MCF 10A (cell line): ENCODE results near the gene CRADD. TPM values are rescaled to one million over a fixed set of nuclear protein-coding genes. Genes with fewer than 3 reads are reported as not detected.

ENCODE experiments used
- BruUV-seq: library from RNA; stranded (reverse); fragments of 400-500 nt; replicated peaks from 2 replicates; lab custom pipeline; 2021; lab: Mats Ljungman, UMichigan
- CTCF ChIA-PET: fragments of 300-600 bp; sonication (Branson Sonifier 250); formaldehyde crosslinking; extraction: SDS; loops from one replicate; lab custom pipeline; 2021; ENCODE audit warnings: antibody characterized with exemption, inconsistent platforms; lab: Yijun Ruan, JAX
- POLR2A ChIA-PET: fragments of 300-600, 350-650 bp; sonication (Branson Sonifier 250); formaldehyde crosslinking; extraction: SDS; loops from one replicate; lab custom pipeline; 2020; ENCODE audit warnings: antibody characterized with exemption, inconsistent platforms; lab: Yijun Ruan, JAX
- DNase-seq: peaks from one replicate; pipeline ENCODE4 v3.0.0-alpha.2; 2018; ENCODE audit not compliant: unreplicated experiment
- H3K27ac Mint-ChIP-seq: one replicate; pipeline ENCODE4 v1.8.0; 2022; ENCODE audit warnings: mild to moderate bottlenecking, low read depth, mixed read lengths; ENCODE audit not compliant: unreplicated experiment
- H3K27me3 Mint-ChIP-seq: one replicate; pipeline ENCODE4 v1.8.0; 2022; ENCODE audit warnings: mixed read lengths; ENCODE audit not compliant: insufficient read depth, unreplicated experiment
- H3K36me3 Mint-ChIP-seq: one replicate; pipeline ENCODE4 v1.8.0; 2022; ENCODE audit warnings: mild to moderate bottlenecking, moderate library complexity, mixed read lengths; ENCODE audit not compliant: insufficient read depth, unreplicated experiment
- H3K4me1 Mint-ChIP-seq: one replicate; pipeline ENCODE4 v1.8.0; 2022; ENCODE audit warnings: mixed read lengths; ENCODE audit not compliant: insufficient read depth, unreplicated experiment
- H3K4me3 Mint-ChIP-seq: one replicate; pipeline ENCODE4 v1.8.0; 2022; ENCODE audit warnings: mild to moderate bottlenecking, moderate library complexity, mixed read lengths; ENCODE audit not compliant: unreplicated experiment
- H3K9me3 Mint-ChIP-seq: one replicate; pipeline ENCODE4 v1.8.0; 2022; ENCODE audit warnings: mixed read lengths; ENCODE audit not compliant: unreplicated experiment
- intact Hi-C: fragments of 100-400 bp; cut with micrococcal nuclease; formaldehyde crosslinking; loops from 2 replicates; pipeline ENCODE4 v1.14.1; 2022
- total RNA-seq: library from RNA; stranded (reverse); gene quantifications from 2 replicates; pipeline ENCODE4 v1.2.3, GENCODE V29; 2022
- TF ChIP-seq, protein P1 (sequence below): fragments of 200-600 bp; IDR thresholded peaks from one replicate; pipeline ENCODE4 v1.8.0; 2022; ENCODE audit warnings: antibody characterized with exemption, mild to moderate bottlenecking; ENCODE audit not compliant: unreplicated experiment

Gene CRADD
- total RNA-seq, 1 experiment from 2014 or later = 15.4 TPM

DNA sequence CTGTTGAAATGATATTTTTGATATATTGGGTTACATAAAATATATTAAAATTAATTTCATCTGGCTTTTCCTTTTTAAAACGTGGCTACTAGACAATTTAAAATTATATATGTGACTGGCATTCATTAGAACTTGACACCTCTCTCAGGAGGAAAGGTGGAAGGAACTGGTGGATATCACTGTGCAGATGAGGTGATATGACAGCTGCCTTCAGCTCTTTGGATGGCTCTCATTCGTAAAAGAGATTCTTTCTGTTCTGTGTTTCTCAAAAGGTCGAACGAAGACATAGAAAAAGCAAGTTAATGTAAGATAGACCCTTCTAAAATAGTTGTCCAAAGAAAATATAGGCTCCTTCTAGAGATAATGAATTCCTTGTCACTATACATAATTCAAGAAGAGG, 36.6 kb downstream of the CRADD start:
- Mint-ChIP-seq H3K9me3 (no peaks in the 10 kb centered on the region), H3K27ac (no peak overlapping the region), H3K36me3 (no peaks in the 10 kb centered on the region), H3K4me1 (no peaks in the 10 kb centered on the region), H3K4me3 (no peak overlapping the region), H3K27me3 (no peaks in the 10 kb centered on the region)
- BruUV-seq = no TSS peak
- POLR2A ChIA-PET = interaction anchor here (1.2 to 1.3 kb wide), 2 partner anchors 15 to 16 kb away, joined by 3 read pairs; no protein-coding TSS in a partner anchor
- no peak for DNase-seq
- TF ChIP-seq, protein P1, sequence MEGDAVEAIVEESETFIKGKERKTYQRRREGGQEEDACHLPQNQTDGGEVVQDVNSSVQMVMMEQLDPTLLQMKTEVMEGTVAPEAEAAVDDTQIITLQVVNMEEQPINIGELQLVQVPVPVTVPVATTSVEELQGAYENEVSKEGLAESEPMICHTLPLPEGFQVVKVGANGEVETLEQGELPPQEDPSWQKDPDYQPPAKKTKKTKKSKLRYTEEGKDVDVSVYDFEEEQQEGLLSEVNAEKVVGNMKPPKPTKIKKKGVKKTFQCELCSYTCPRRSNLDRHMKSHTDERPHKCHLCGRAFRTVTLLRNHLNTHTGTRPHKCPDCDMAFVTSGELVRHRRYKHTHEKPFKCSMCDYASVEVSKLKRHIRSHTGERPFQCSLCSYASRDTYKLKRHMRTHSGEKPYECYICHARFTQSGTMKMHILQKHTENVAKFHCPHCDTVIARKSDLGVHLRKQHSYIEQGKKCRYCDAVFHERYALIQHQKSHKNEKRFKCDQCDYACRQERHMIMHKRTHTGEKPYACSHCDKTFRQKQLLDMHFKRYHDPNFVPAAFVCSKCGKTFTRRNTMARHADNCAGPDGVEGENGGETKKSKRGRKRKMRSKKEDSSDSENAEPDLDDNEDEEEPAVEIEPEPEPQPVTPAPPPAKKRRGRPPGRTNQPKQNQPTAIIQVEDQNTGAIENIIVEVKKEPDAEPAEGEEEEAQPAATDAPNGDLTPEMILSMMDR = no peak
- intact Hi-C loops = no loop called here
- CTCF ChIA-PET = interaction anchor here (0.6 kb wide), 1 partner anchor 11 kb away, joined by 5 read pairs; no protein-coding TSS in a partner anchor

DNA sequence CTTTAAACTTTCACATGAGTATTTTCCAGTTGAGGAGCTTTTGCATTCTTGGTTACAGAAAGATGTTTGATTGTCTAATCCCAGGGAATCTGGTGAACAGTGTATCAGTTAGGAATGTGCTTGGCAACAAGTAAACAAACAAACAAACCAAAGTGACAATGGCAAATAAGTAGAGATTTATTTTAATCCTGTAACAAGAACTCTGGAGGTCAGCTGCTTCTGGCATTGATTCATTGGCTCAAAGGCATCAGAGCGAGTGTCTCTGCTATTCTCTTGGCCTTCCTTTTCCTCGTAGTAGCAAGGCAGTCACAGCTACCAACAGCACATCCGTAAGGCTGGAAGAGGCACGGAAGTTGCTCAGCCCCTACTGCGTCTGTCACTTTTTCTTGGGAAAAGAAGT, 37.2 kb downstream of the CRADD start:
- Mint-ChIP-seq H3K9me3 (no peaks in the 10 kb centered on the region), H3K36me3 (no peaks in the 10 kb centered on the region), H3K4me1 (no peaks in the 10 kb centered on the region), H3K27ac (no peak overlapping the region), H3K27me3 (no peaks in the 10 kb centered on the region), H3K4me3 (no peak overlapping the region)
- ChIA-PET POLR2A (interaction anchor here (1.2 to 1.3 kb wide), 2 partner anchors 15 to 16 kb away, joined by 3 read pairs; no protein-coding TSS in a partner anchor), CTCF (interaction anchor here (0.6 kb wide), 1 partner anchor 10 kb away, joined by 5 read pairs; no protein-coding TSS in a partner anchor)
- intact Hi-C loops = no loop called here
- no TSS peak for BruUV-seq
- DNase-seq = no peak
- TF ChIP-seq, protein P1 = no peak

DNA sequence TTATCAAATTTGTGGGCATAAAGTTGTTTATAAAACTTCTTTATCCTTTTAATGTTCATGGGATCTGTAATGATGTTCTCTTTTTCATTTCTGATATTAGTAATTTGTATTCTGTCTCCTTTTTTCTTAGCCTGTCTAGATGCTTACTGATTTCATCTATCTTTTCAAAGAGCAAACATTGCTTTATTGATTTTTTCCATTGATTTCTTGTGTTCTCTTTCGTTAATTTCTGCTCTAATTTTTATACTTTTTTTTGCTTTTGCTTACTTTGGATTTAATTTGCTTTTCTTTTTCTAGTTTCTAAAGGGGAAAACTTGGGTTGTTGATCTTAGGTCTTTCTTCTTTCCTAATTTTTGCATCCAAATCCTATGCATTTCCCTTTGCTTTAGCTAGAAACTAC, 42.5 kb downstream of the CRADD start:
- intact Hi-C loops = no loop called here
- BruUV-seq = no TSS peak
- ChIA-PET CTCF (no interaction called here), POLR2A (no interaction called here)
- TF ChIP-seq, protein P1 = no peak
- H3K4me3 Mint-ChIP-seq = no peak overlapping the region
- no peaks in the 10 kb centered on the region for H3K27me3 Mint-ChIP-seq
- H3K27ac Mint-ChIP-seq = no peak overlapping the region
- peaks cover 12% of the 10 kb centered on the region for H3K4me1 Mint-ChIP-seq
- no peak for DNase-seq
- H3K9me3 Mint-ChIP-seq = no peaks in the 10 kb centered on the region
- no peaks in the 10 kb centered on the region for H3K36me3 Mint-ChIP-seq

DNA sequence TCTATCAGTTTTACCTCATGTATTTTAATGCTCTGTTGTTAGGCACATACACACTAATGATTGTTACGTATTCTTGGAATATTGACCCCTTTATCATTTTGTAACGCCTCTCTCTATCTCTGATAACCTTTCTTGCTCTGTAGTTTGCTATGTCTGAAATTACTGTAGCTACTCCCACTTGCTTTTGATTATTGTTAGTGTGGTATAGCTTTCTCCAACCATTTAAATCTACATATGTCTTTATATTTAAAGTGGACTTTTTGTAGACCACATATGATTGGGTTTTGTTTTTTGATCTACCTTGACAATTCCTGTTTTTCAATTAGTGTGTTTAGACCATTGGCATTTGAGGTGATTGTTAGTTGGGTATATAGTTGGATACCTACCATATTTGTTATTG, 43.4 kb downstream of the CRADD start:
- no peaks in the 10 kb centered on the region for H3K9me3 Mint-ChIP-seq
- no peak overlapping the region for H3K27ac Mint-ChIP-seq
- H3K4me3 Mint-ChIP-seq = no peak overlapping the region
- H3K27me3 Mint-ChIP-seq = no peaks in the 10 kb centered on the region
- intact Hi-C loops = no loop called here
- ChIA-PET CTCF (interaction anchor here (0.6 kb wide), 1 partner anchor 227 kb away, joined by 3 read pairs; no protein-coding TSS in a partner anchor), POLR2A (no interaction called here)
- no TSS peak for BruUV-seq
- peaks cover 12% of the 10 kb centered on the region for H3K4me1 Mint-ChIP-seq
- TF ChIP-seq, protein P1 = no peak
- DNase-seq = no peak
- no peaks in the 10 kb centered on the region for H3K36me3 Mint-ChIP-seq
